A673 (cell line): ENCODE measurements around the gene HDAC7.

Experiments used
- CTCF ChIP-seq: fragments of 300-800, 200-600 bp; sonication (generic); conservative IDR thresholded peaks from 2 replicates; pipeline ENCODE4 v1.5.1; 2017; ENCODE audit warnings: low read depth, mild to moderate bottlenecking, antibody characterized with exemption, low read length, moderate library complexity, mixed read lengths
- EZH2 ChIP-seq: fragments of 200-600 bp; sonication (generic); IDR thresholded peaks from 2 replicates; pipeline ENCODE4 v1.6.1; 2017; ENCODE audit warnings: borderline replicate concordance, low read depth, mild to moderate bottlenecking, mixed read lengths, antibody characterized with exemption, low read length; ENCODE audit not compliant: poor library complexity, severe bottlenecking

GRCh38 chr12:47846294-47846996 lies 26.7 kb upstream of the HDAC7 start:
- TF ChIP-seq CTCF (no peak), EZH2 (no peak)
